HEK293T (cell line): ENCODE data around the gene ADD1.

Source experiments
- ARNT ChIP-seq: fragments of 450-650 bp; IDR thresholded peaks from 2 replicates; pipeline ENCODE4 v1.6.1; 2017; ENCODE audit warnings: mild to moderate bottlenecking
- CTBP1 ChIP-seq: fragments of 450-650 bp; IDR thresholded peaks from 2 replicates; pipeline ENCODE4 v1.6.1; 2016; ENCODE audit warnings: borderline replicate concordance
- FOXA1 ChIP-seq: fragments of 450-650 bp; IDR thresholded peaks from 2 replicates; pipeline ENCODE4 v1.6.1; 2016; ENCODE audit warnings: mild to moderate bottlenecking
- FOXM1 ChIP-seq: fragments of 450-650 bp; IDR thresholded peaks from 2 replicates; pipeline ENCODE4 v1.6.1; 2017; ENCODE audit warnings: mild to moderate bottlenecking, borderline replicate concordance
- NFRKB ChIP-seq: fragments of 450-650 bp; IDR thresholded peaks from 2 replicates; pipeline ENCODE4 v1.6.1; 2016; ENCODE audit warnings: mild to moderate bottlenecking, moderate library complexity
- TARDBP ChIP-seq: fragments of 450-650 bp; IDR thresholded peaks from 2 replicates; pipeline ENCODE4 v1.6.1; 2016

- TF ChIP-seq NFRKB (no peak), ARNT (no peak), FOXM1 (no peak), TARDBP (no peak), CTBP1 (no peak), FOXA1 (no peak)
These were observed 95.3 kb downstream of the ADD1 start for GRCh38 chr4:2938906-2939305.
